ENCODE measurements around the gene RAB23.

GRCh38 chr6:57210060-57210459, 12.0 kb downstream of the RAB23 start:
- TF ChIP-seq GATA2 (IDR thresholded peaks at IDR 0.05; ENCODE audit: low read depth, low read length) (no peak), GATA3 (IDR thresholded peaks at IDR 0.05; ENCODE audit: low read depth, low read length) (no peak)

Measured in SH-SY5Y (cell line).